Head of caudate nucleus (tissue), 42 donors: ENCODE data around the gene KDM1B.
"Not testable (repeated sequence)": the region's sequence is repeated elsewhere in the genome, so short reads cannot be mapped to it uniquely, and the experiment has no call there.

ENCODE experiments used
- DNase-seq, 42 donors: peaks; one replicate each; pipeline versions ENCODE4 v3.0.0 to v3.0.0-alpha.2; 2020 to 2021; ENCODE audit warnings: mixed read lengths in 7 of 42
- intact Hi-C: fragments of 100-400 bp; cut with DNase I; formaldehyde crosslinking; loops from one replicate; pipeline ENCODE4 v1.15.0; 2022

Gene KDM1B

GRCh38 chr6:18147160-18147559, 8.1 kb upstream of the KDM1B start:
- no peak for DNase-seq
- intact Hi-C loops: no loop called here

- DNase-seq: no peak
Measured at GRCh38 chr6:18147616-18148015, 7.6 kb upstream of the KDM1B start.

GRCh38 chr6:18148304-18149025, 6.8 kb upstream of the KDM1B start:
- intact Hi-C loops: no loop called here
- DNase-seq: no peak

More at GRCh38 chr6:18147616-18148015, 7.6 kb upstream of the KDM1B start:
- intact Hi-C loops: no loop called here

GRCh38 chr6:18151391-18151790, 3.8 kb upstream of the KDM1B start:
- intact Hi-C loops: not testable (repeated sequence)

GRCh38 chr6:18151801-18152200, 3.4 kb upstream of the KDM1B start:
- no peak for DNase-seq
- intact Hi-C loops: no loop called here

More at GRCh38 chr6:18151391-18151790, 3.8 kb upstream of the KDM1B start:
- DNase-seq: not testable (repeated sequence)

GRCh38 chr6:18153311-18153703, 1.9 kb upstream of the KDM1B start:
- intact Hi-C loops: no loop called here
- DNase-seq: no peak

- peak in 29 of 42 donors; percentile 12 to 62 (median 32) for DNase-seq
- intact Hi-C loops: loop anchor here (2.0 kb wide), 1 partner anchor 110 kb away; the partner anchor contains the start of gene DEK
Measured at GRCh38 chr6:18154507-18155149, 594 bp upstream of the KDM1B start, which contains the start of gene TPMT. TPMT (minus strand) TSS chr6:18155077; CDS start chr6:18149127, 5,950 bp downstream.

- intact Hi-C loops: loop anchor here (2.0 kb wide), 1 partner anchor 109 kb away; the partner anchor contains the start of gene DEK
- peak; percentile 35 to 88 (median 65) for DNase-seq
Measured at GRCh38 chr6:18155864-18156421, 721 bp downstream of the KDM1B start.

- intact Hi-C loops: no loop called here
- no peak for DNase-seq
Measured at GRCh38 chr6:18160911-18161310, 5.7 kb downstream of the KDM1B start.

GRCh38 chr6:18161431-18161830, 6.2 kb downstream of the KDM1B start:
- no peak for DNase-seq
- intact Hi-C loops: no loop called here

- intact Hi-C loops: no loop called here
- DNase-seq: no peak
Measured at GRCh38 chr6:18162401-18162800, 7.2 kb downstream of the KDM1B start.

GRCh38 chr6:18165751-18166150, 10.5 kb downstream of the KDM1B start:
- no peak for DNase-seq
- intact Hi-C loops: no loop called here

GRCh38 chr6:18166312-18167036, 11.3 kb downstream of the KDM1B start:
- intact Hi-C loops: no loop called here
- DNase-seq: no peak

- no peak for DNase-seq
- intact Hi-C loops: no loop called here
Measured at GRCh38 chr6:18168264-18168663, 13.0 kb downstream of the KDM1B start.

- no peak for DNase-seq
- intact Hi-C loops: no loop called here
Measured at GRCh38 chr6:18171871-18172270, 16.6 kb downstream of the KDM1B start.

- intact Hi-C loops, DNase-seq: not testable (repeated sequence)
Measured at GRCh38 chr6:18176198-18176597, 21.0 kb downstream of the KDM1B start.

- no peak for DNase-seq
Measured at GRCh38 chr6:18177286-18177965, 22.2 kb downstream of the KDM1B start.

GRCh38 chr6:18178960-18179615, 23.9 kb downstream of the KDM1B start:
- DNase-seq: no peak
- intact Hi-C loops: no loop called here

More at GRCh38 chr6:18177286-18177965, 22.2 kb downstream of the KDM1B start:
- intact Hi-C loops: no loop called here
